ENCODE data around the gene PKMYT1. TPM values are rescaled to one million over a fixed set of nuclear protein-coding genes. Genes with fewer than 3 reads are reported as not detected.

Gene PKMYT1
- total RNA-seq, 6 experiments from 2014 or later = 0.68 to 6.5 (median 1.7) TPM

- Histone ChIP-seq H3K4me3 (peak overlapping the region; percentile 66 to 94 (median 81)), H3K36me3 (no peaks in the 10 kb centered on the region), H3K4me1 (peaks cover 0 to 28% (median 7%) of the 10 kb centered on the region in 4 donors), H3K9me3 (no peaks in the 10 kb centered on the region), H3K27me3 (no peaks in the 10 kb centered on the region), H3K27ac (no peak overlapping the region)
- DNase-seq = no peak
- 3% methylated on average over 21 of the region's 43 CpGs for WGBS (ENCODE audit: insufficient coverage, low coverage, low lambda C conversion rate, missing lambda C conversion rate)
- no peak for ATAC-seq
- intact Hi-C loops (cut with DNase I) = no loop called here
- TF ChIP-seq POLR2A (IDR thresholded peaks at IDR 0.05) (no peak), CTCF (IDR thresholded peaks at IDR 0.05) (no peak)
These were observed 498 bp downstream of the PKMYT1 start for GRCh38 chr16:2979669-2980226.

- ATAC-seq = peak; percentile 45 to 69 (median 64)
- peak; percentile 80 to 87 (median 85) for DNase-seq
These were observed 2.8 kb downstream of the PKMYT1 start for GRCh38 chr16:2977440-2977839.

GRCh38 chr16:2976673-2977072 is 3.6 kb downstream of the PKMYT1 start:
- Histone ChIP-seq H3K36me3 (no peaks in the 10 kb centered on the region), H3K27me3 (no peaks in the 10 kb centered on the region), H3K4me3 (no peak overlapping the region), H3K27ac (no peak overlapping the region), H3K4me1 (peaks cover 0 to 20% (median 7%) of the 10 kb centered on the region in 4 donors), H3K9me3 (no peaks in the 10 kb centered on the region)
- DNase-seq = no peak
- TF ChIP-seq POLR2A (IDR thresholded peaks at IDR 0.05) (no peak), CTCF (IDR thresholded peaks at IDR 0.05) (no peak)
- intact Hi-C loops (cut with DNase I) = no loop called here
- 86% methylated on average over 9 of the region's 15 CpGs for WGBS (ENCODE audit: insufficient coverage, low coverage, low lambda C conversion rate, missing lambda C conversion rate)
- no peak for ATAC-seq

More at GRCh38 chr16:2977440-2977839, 2.8 kb downstream of the PKMYT1 start:
- TF ChIP-seq POLR2A (IDR thresholded peaks at IDR 0.05) = no peak
- no peak for TF ChIP-seq CTCF (IDR thresholded peaks at IDR 0.05)
- intact Hi-C loops (cut with DNase I) = no loop called here
- WGBS (ENCODE audit: insufficient coverage, low coverage, low lambda C conversion rate, missing lambda C conversion rate) = 22% methylated on average over 4 of the region's 6 CpGs
- H3K9me3 ChIP-seq = no peaks in the 10 kb centered on the region
- H3K4me1 ChIP-seq = peaks cover 0 to 20% (median 7%) of the 10 kb centered on the region in 4 donors
- no peaks in the 10 kb centered on the region for H3K27me3 ChIP-seq
- no peak overlapping the region for H3K4me3 ChIP-seq
- no peaks in the 10 kb centered on the region for H3K36me3 ChIP-seq
- no peak overlapping the region for H3K27ac ChIP-seq

GRCh38 chr16:2976201-2976600 is 4.0 kb downstream of the PKMYT1 start:
- Histone ChIP-seq H3K4me1 (peaks cover 0 to 20% (median 7%) of the 10 kb centered on the region in 4 donors), H3K36me3 (no peaks in the 10 kb centered on the region), H3K27ac (no peak overlapping the region), H3K4me3 (no peak overlapping the region), H3K27me3 (no peaks in the 10 kb centered on the region), H3K9me3 (no peaks in the 10 kb centered on the region)
- no peak for TF ChIP-seq CTCF (IDR thresholded peaks at IDR 0.05)
- no peak for TF ChIP-seq POLR2A (IDR thresholded peaks at IDR 0.05)
- intact Hi-C loops (cut with DNase I) = no loop called here
- no CpG with 5 or more reads among the region's 7 CpGs for WGBS (ENCODE audit: insufficient coverage, low coverage, low lambda C conversion rate, missing lambda C conversion rate)
- DNase-seq (no peak), ATAC-seq (no peak)

All from right lobe of liver (tissue), 6 donors.